Adrenal gland (tissue), 12 donors: ENCODE measurements around the gene PRSS21. TPM values are rescaled to one million over a fixed set of nuclear protein-coding genes. Genes with fewer than 3 reads are reported as not detected.
A peak's percentile ranks its signal among the peaks of the same experiment; 100 is the strongest.

ENCODE experiments used
- DNase-seq, 7 donors: peaks; one replicate each; pipeline ENCODE4 v3.0.0-alpha.2; 2019 to 2020
- H3K27ac ChIP-seq, 5 donors: fragments of 200-600 bp; sonication (generic) in 4 of 5; 1 replicate in 3 of 5; 2 replicates in 2 of 5; pipeline versions ENCODE4 v1.5.1 to v1.8.0; 2016 to 2020; ENCODE audit warnings: mild to moderate bottlenecking in 1 of 5
- H3K27me3 ChIP-seq: fragments of 200-600 bp; 2 replicates; pipeline ENCODE4 v1.8.0; 2021
- H3K36me3 ChIP-seq, 2 donors: fragments of 200-600 bp; replicated peaks in 1 of 2; 1 replicate in 1 of 2; 2 replicates in 1 of 2; pipeline versions ENCODE4 v1.5.1 to v1.8.0; 2018 to 2022
- H3K4me1 ChIP-seq, 2 donors: fragments of 200-600 bp; replicated peaks in 1 of 2; 1 replicate in 1 of 2; 2 replicates in 1 of 2; pipeline versions ENCODE4 v1.5.1 to v1.8.0; 2018 to 2021
- H3K4me3 ChIP-seq, 4 donors: fragments of 200-600 bp; sonication (generic) in 3 of 4; one replicate each; pipeline ENCODE4 v1.5.1; 2016 to 2018
- H3K9me3 ChIP-seq, 3 donors: fragments of 200-600 bp; sonication (generic) in 1 of 3; replicated peaks in 1 of 3; 1 replicate in 2 of 3; 2 replicates in 1 of 3; pipeline versions ENCODE4 v1.5.1 to v1.8.0; 2016 to 2021
- CTCF ChIP-seq, 6 experiments: fragments of 450-650 bp in 4 of 6; fragments of 200-600 bp in 2 of 6; sonication (generic) in 1 of 6; IDR thresholded peaks; 1 replicate in 5 of 6; 2 replicates in 1 of 6; pipeline versions ENCODE4 v1.5.1 to v1.8.0; 2016 to 2021; ENCODE audit warnings: antibody characterized with exemption in 6 of 6, mild to moderate bottlenecking in 2 of 6, moderate library complexity in 1 of 6
- POLR2A ChIP-seq, 2 donors: fragments of 450-650 bp; IDR thresholded peaks; one replicate each; pipeline ENCODE4 v1.6.1; 2017; ENCODE audit warnings: antibody characterized with exemption in 2 of 2, mild to moderate bottlenecking in 2 of 2, moderate library complexity in 1 of 2
- WGBS, 4 donors: extraction: QIAGEN DNeasy Blood & Tissue Kit in 2 of 4; methylation state at CpG; one replicate each; pipeline versions ENCODE4 v1.1.5 to v1.1.7; 2013 to 2017; 5-methylcytosine and 5-hydroxymethylcytosine counted together
- intact Hi-C, 2 donors: fragments of 100-400 bp; cut with DNase I; formaldehyde crosslinking; loops; one replicate each; pipeline versions ENCODE4 v1.14.1 to v1.15.0; 2022 to 2023
- polyA plus RNA-seq, 3 donors: library from polyadenylated mRNA; stranded (reverse); fragments of 200-250 nt in 2 of 3; fragments of 350-450 nt in 1 of 3; fragmentation: Illumina TruSeq in 1 of 3; extraction: RNeasy Lipid Tissue Mini Kit (QIAGEN cat#74804) in 1 of 3; gene quantifications; one replicate each; pipeline ENCODE4 v1.2.3, GENCODE V29; 2013 to 2014
- total RNA-seq, 9 donors: library from RNA; depleted of rRNA in 4 of 9; stranded (reverse); fragments of >200 nt in 4 of 9; fragments of 120-200 nt in 1 of 9; fragmentation: NEBNext Ultra II Directional in 1 of 9; extraction: Animal tissue kit (Norgen Biotek cat#: 25700) in 1 of 9; gene quantifications; one replicate each; pipeline versions ENCODE4 v1.1.0 to v1.2.4, GENCODE V29; 2013 to 2023
- donor health status: healthy with polysubstance abuse.
- donor health status: Bipolar disorder and iron deficiency.
- donor health status: DM: yes; HTN: yes; CAD: no.
- donor health status: DM: no; HTN: no; CAD: no.
- donor health status: DM: no; HTN: no; CAD: no.
- donor health status: DM: yes; HTN: yes; CAD: no.

PRSS21 gene
- total and polyA plus RNA-seq, 12 donors = 0.20 to 2.6 (median 0.85) TPM; not detected in 6

- TF ChIP-seq POLR2A (IDR thresholded peaks at IDR 0.05) (no peak), CTCF (IDR thresholded peaks at IDR 0.05) (no peak)
- H3K36me3 ChIP-seq = peaks cover 0 to 63% of the 10 kb centered on the region in 2 donors
- no peak overlapping the region for H3K4me3 ChIP-seq
- peak overlapping the region in 1 of 5 donors; percentile 59 for H3K27ac ChIP-seq
- H3K27me3 ChIP-seq = no peaks in the 10 kb centered on the region
- 68 to 78% (median 73%) methylated on average over 12 of the region's 12 CpGs for WGBS, 4 donors
- DNase-seq = no peak
- H3K4me1 ChIP-seq = peaks cover 14 to 25% of the 10 kb centered on the region in 2 donors
- H3K9me3 ChIP-seq = no peaks in the 10 kb centered on the region
- intact Hi-C loops = no loop called here
Measured at GRCh38 chr16:2773188-2773968, 43.7 kb upstream of the PRSS21 start.

GRCh38 chr16:2774161-2774891 lies 42.7 kb upstream of the PRSS21 start:
- TF ChIP-seq POLR2A (IDR thresholded peaks at IDR 0.05) (no peak), CTCF (IDR thresholded peaks at IDR 0.05) (no peak)
- Histone ChIP-seq H3K9me3 (no peaks in the 10 kb centered on the region), H3K36me3 (peaks cover 0 to 54% of the 10 kb centered on the region in 2 donors), H3K4me3 (no peak overlapping the region), H3K27me3 (no peaks in the 10 kb centered on the region), H3K27ac (peak overlapping the region in 2 of 5 donors; percentile 3 to 59), H3K4me1 (peaks cover 12 to 27% of the 10 kb centered on the region in 2 donors)
- WGBS, 4 donors = 69 to 81% (median 76%) methylated on average over 7 of the region's 7 CpGs
- DNase-seq = no peak
- intact Hi-C loops = no loop called here

- intact Hi-C loops = no loop called here
- peaks cover 0 to 45% of the 10 kb centered on the region in 2 donors for H3K36me3 ChIP-seq
- H3K27me3 ChIP-seq = no peaks in the 10 kb centered on the region
- no peaks in the 10 kb centered on the region for H3K9me3 ChIP-seq
- H3K4me1 ChIP-seq = peaks cover 12 to 27% of the 10 kb centered on the region in 2 donors
- no peak overlapping the region for H3K4me3 ChIP-seq
- WGBS, 4 donors = 71 to 77% (median 76%) methylated on average over 6 to 7 of the region's 7 CpGs
- H3K27ac ChIP-seq = peak overlapping the region in 2 of 5 donors; percentile 3 to 16
- DNase-seq = no peak
- TF ChIP-seq POLR2A (IDR thresholded peaks at IDR 0.05) (no peak), CTCF (IDR thresholded peaks at IDR 0.05) (no peak)
Measured at GRCh38 chr16:2775131-2775716, 41.8 kb upstream of the PRSS21 start.
